HEK293 (cell line): ENCODE measurements around the gene TMEM45A.

Source experiments
- CTCF ChIA-PET: fragments of 350-600 bp; formaldehyde crosslinking; extraction: SDS; loops from one replicate; lab custom pipeline; 2021; ENCODE audit warnings: antibody characterized with exemption; lab: Yijun Ruan, JAX
- POLR2A ChIA-PET: fragments of 300-600 bp; formaldehyde crosslinking; extraction: SDS; loops from one replicate; lab custom pipeline; 2020; ENCODE audit warnings: antibody characterized with exemption, inconsistent platforms; lab: Yijun Ruan, JAX
- H3K27ac ChIP-seq: fragments of 200-500 bp; sonication (Bioruptor generic); 2 replicates; pipeline ENCODE4 v1.5.1; 2014; ENCODE audit warnings: low read depth, low read length, control low read depth, inconsistent platforms; ENCODE audit errors: extremely low read depth
- H3K36me3 ChIP-seq, 2 experiments: fragments of 200-500 bp in 1 of 2; sonication (Bioruptor generic) in 1 of 2; 1 replicate in 1 of 2; 2 replicates in 1 of 2; pipeline ENCODE4 v1.5.1; 2014 to 2017; ENCODE audit warnings: inconsistent platforms in 2 of 2, low read length in 2 of 2; ENCODE audit not compliant: control insufficient read depth in 2 of 2, insufficient read depth in 1 of 2
- H3K4me1 ChIP-seq: fragments of 200-500 bp; sonication (Bioruptor generic); 2 replicates; pipeline ENCODE4 v1.5.1; 2014; ENCODE audit warnings: mild to moderate bottlenecking, low read length, inconsistent platforms; ENCODE audit not compliant: control insufficient read depth, insufficient read depth
- H3K4me3 ChIP-seq: 2 replicates; pipeline ENCODE4 v1.5.1; 2011; ENCODE audit warnings: low read depth, mild to moderate bottlenecking, control low read depth, low read length, moderate library complexity
- H3K9me3 ChIP-seq: fragments of 200-500 bp; sonication (Bioruptor generic); 2 replicates; pipeline ENCODE4 v1.5.1; 2014; ENCODE audit warnings: low read depth, low read length, inconsistent platforms; ENCODE audit not compliant: control insufficient read depth, insufficient read depth
- ATF2 ChIP-seq: fragments of 450-650 bp; formaldehyde crosslinking; IDR thresholded peaks from 2 replicates; pipeline ENCODE4 v1.5.1; 2016; ENCODE audit warnings: missing biosample characterization, missing genetic modification characterization, low read depth
- BCL11A ChIP-seq: fragments of 450-650 bp; formaldehyde crosslinking; IDR thresholded peaks from 2 replicates; pipeline ENCODE4 v1.5.1; 2016; ENCODE audit warnings: low read depth, missing biosample characterization, missing genetic modification characterization
- KLF17 ChIP-seq: fragments of 450-650 bp; formaldehyde crosslinking; IDR thresholded peaks from 2 replicates; pipeline ENCODE4 v1.5.1; 2016; ENCODE audit warnings: missing biosample characterization, missing genetic modification characterization
- PRDM1 ChIP-seq: fragments of 450-650 bp; formaldehyde crosslinking; IDR thresholded peaks from 2 replicates; pipeline ENCODE4; 2016; ENCODE audit warnings: missing biosample characterization, missing genetic modification characterization
- REPIN1 ChIP-seq: fragments of 450-650 bp; formaldehyde crosslinking; IDR thresholded peaks from 2 replicates; pipeline ENCODE4 v1.5.1; 2017; ENCODE audit warnings: missing biosample characterization, missing genetic modification characterization, low read depth
- TCF7L2 ChIP-seq: IDR thresholded peaks from 2 replicates; pipeline ENCODE4 v1.6.1; 2011; ENCODE audit warnings: low read depth, mild to moderate bottlenecking, inconsistent platforms, low read length, moderate library complexity, borderline replicate concordance
- ZBTB21 ChIP-seq: fragments of 450-650 bp; formaldehyde crosslinking; IDR thresholded peaks from 2 replicates; pipeline ENCODE4 v1.5.1; 2017; ENCODE audit warnings: missing biosample characterization, missing genetic modification characterization
- ZBTB26 ChIP-seq: fragments of 450-650 bp; formaldehyde crosslinking; optimal IDR thresholded peaks from 2 replicates; pipeline ENCODE3; 2016; ENCODE audit warnings: missing biosample characterization, mild to moderate bottlenecking, missing genetic modification characterization
- ZBTB44 ChIP-seq: fragments of 450-650 bp; IDR thresholded peaks from 2 replicates; pipeline ENCODE4 v1.5.1; 2018; ENCODE audit warnings: missing biosample characterization, mild to moderate bottlenecking, missing genetic modification characterization
- ZNF157 ChIP-seq: fragments of 450-650 bp; formaldehyde crosslinking; IDR thresholded peaks from 2 replicates; pipeline ENCODE4 v1.5.1; 2016; ENCODE audit warnings: missing biosample characterization, missing genetic modification characterization
- ZNF184 ChIP-seq: fragments of 450-650 bp; IDR thresholded peaks from 2 replicates; pipeline ENCODE4 v1.5.1; 2018; ENCODE audit warnings: missing biosample characterization, mild to moderate bottlenecking, missing genetic modification characterization
- ZNF248 ChIP-seq: fragments of 450-650 bp; formaldehyde crosslinking; IDR thresholded peaks from 2 replicates; pipeline ENCODE4 v1.5.1; 2017; ENCODE audit warnings: missing biosample characterization, missing genetic modification characterization
- ZNF26 ChIP-seq: fragments of 450-650 bp; formaldehyde crosslinking; IDR thresholded peaks from 2 replicates; pipeline ENCODE4 v1.5.1; 2016; ENCODE audit warnings: missing biosample characterization, missing genetic modification characterization
- ZNF335 ChIP-seq: fragments of 450-650 bp; formaldehyde crosslinking; conservative IDR thresholded peaks from 2 replicates; pipeline ENCODE4 v1.5.1; 2016; ENCODE audit warnings: missing biosample characterization, missing genetic modification characterization
- ZNF366 ChIP-seq: fragments of 450-650 bp; formaldehyde crosslinking; conservative IDR thresholded peaks from 2 replicates; pipeline ENCODE4 v1.5.1; 2016; ENCODE audit warnings: missing biosample characterization, missing genetic modification characterization
- ZNF488 ChIP-seq: fragments of 450-650 bp; formaldehyde crosslinking; IDR thresholded peaks from 2 replicates; pipeline ENCODE4 v1.5.1; 2016; ENCODE audit warnings: missing biosample characterization, missing genetic modification characterization
- ZNF501 ChIP-seq: fragments of 450-650 bp; formaldehyde crosslinking; IDR thresholded peaks from 2 replicates; pipeline ENCODE4 v1.5.1; 2016; ENCODE audit warnings: missing biosample characterization, missing genetic modification characterization

TMEM45A gene

GRCh38 chr3:100482176-100482575 is 10.2 kb upstream of the TMEM45A start (continued):
- TF ChIP-seq KLF17 (tag by site-specific recombination) (no peak), ZNF488 (tag by site-specific recombination) (no peak), TCF7L2 (no peak), ZNF157 (tag by site-specific recombination) (no peak), ZNF248 (tag by site-specific recombination) (no peak), ZNF501 (tag by site-specific recombination) (no peak)

- H3K4me1 ChIP-seq: no peaks in the 10 kb centered on the region
- CTCF ChIA-PET: no interaction called here
- no peak for TF ChIP-seq ZNF184 (tag by site-specific recombination)
- peak; percentile 90 for TF ChIP-seq PRDM1 (tag by site-specific recombination)
- peak; percentile 73 for TF ChIP-seq ZNF366
- TF ChIP-seq ZNF501 (tag by site-specific recombination): no peak
- no peak overlapping the region for H3K27ac ChIP-seq
- POLR2A ChIA-PET: no interaction called here
- H3K9me3 ChIP-seq: no peaks in the 10 kb centered on the region
- no peaks in the 10 kb centered on the region for H3K36me3 ChIP-seq
- no peak overlapping the region for H3K4me3 ChIP-seq
Measured at GRCh38 chr3:100483529-100483928, 8.9 kb upstream of the TMEM45A start.

- no peak overlapping the region for H3K4me3 ChIP-seq
- H3K9me3 ChIP-seq: no peaks in the 10 kb centered on the region
- H3K4me1 ChIP-seq: no peaks in the 10 kb centered on the region
- ChIA-PET POLR2A (no interaction called here), CTCF (interaction anchor here (1.4 kb wide), 1 partner anchor 24 kb away, joined by 3 read pairs; no protein-coding TSS in a partner anchor)
- TF ChIP-seq ZBTB44 (tag by site-specific recombination) (no peak), ZBTB21 (peak; percentile 23; the same call in 1 of the 2 replicates), BCL11A (tag by site-specific recombination) (no peak), ATF2 (tag by site-specific recombination) (peak; percentile 83), REPIN1 (tag by site-specific recombination) (no peak), ZNF26 (tag by site-specific recombination) (no peak), ZNF335 (tag by site-specific recombination) (no peak), ZNF184 (tag by site-specific recombination) (no peak), ZBTB26 (tag by site-specific recombination) (no peak)
- no peaks in the 10 kb centered on the region for H3K36me3 ChIP-seq
- H3K27ac ChIP-seq: no peak overlapping the region
Measured at GRCh38 chr3:100486808-100487207, 5.6 kb upstream of the TMEM45A start.
